Globus pallidus (tissue), 1 donor: ENCODE results near the gene CSMD2.
"Not testable (repeated sequence)": the region's sequence is repeated elsewhere in the genome, so short reads cannot be mapped to it uniquely, and the experiment has no call there.

Experiments used
- DNase-seq: peaks from one replicate; pipeline ENCODE4 v3.0.0-alpha.2; 2015; ENCODE audit warnings: low spot score

CSMD2 gene

DNA sequence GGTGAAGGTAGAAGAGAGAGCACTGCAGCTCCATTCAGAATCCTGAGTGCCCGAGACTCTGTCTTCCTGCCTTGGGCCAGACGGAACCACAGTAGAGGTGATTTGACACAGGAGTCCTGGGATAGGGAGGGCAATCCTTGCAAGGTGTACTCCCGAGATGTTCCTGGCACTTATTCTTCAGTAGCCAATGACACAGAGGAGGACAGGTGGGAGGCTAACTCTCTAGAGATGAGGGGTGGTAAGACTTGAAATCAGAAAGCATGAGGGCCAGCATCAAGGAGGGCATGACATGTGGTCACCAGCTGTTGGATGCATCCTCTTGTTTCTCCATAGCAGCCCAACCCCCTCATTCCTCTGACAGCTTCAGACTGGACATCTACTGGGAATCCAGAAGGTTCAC lies 56.3 kb downstream of the CSMD2 start:
- no peak for DNase-seq

DNA sequence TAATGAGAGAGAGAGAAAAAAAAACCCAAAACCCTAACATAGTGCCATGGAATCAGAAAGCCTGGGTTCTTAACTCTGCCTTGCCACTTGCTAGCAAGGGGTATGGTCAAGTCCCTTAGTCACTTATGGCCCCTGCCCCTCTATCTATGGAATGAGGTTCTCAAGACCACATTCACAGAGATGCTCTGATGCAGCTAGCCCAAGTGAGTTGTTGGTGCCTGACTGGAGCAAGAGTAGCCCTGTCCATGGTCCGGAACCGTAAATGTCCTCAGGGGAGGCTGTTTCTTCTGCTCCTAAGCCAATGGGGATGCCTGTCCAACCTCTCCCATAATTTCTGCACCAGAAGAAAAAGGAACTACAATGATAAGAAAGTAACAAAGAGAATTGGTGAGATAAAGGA lies 56.8 kb downstream of the CSMD2 start:
- DNase-seq: no peak

DNA sequence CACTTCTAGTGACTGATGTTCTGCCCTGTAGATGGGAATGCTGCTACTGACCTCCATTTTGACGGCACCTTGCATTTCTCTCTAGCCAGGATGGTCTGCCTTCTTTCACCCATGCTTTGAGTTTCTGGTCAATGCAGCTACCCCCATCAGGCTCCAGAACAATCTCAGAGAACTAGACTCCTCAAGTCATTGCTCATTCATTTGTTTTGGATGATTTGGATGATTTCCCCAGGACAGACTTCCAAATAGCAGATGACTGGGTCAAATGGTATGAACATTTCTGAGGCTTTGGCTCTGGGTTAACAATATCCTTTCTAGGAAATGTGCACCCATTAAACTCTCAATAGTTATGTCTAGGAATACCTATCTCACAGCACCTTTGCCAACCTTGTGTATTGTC lies 63.9 kb downstream of the CSMD2 start:
- DNase-seq: no peak

DNA sequence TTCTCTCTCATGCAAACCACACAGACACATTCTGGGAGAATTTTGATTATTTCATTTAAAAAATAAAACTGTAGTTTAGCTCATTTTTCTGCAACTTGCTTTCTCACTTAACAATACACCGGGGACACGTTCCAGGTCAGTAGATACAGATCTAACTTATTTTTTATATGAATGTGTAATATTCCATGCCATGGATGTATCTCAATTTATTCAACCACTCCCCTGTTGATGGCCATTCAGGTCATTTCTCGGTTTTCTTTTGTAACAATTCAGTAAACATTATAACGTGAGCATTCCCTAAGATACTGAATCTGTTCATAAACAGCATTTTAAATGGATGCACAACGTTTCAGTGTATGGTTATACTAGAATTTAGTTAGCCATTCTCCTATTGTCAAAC lies 64.7 kb downstream of the CSMD2 start:
- no peak for DNase-seq

DNA sequence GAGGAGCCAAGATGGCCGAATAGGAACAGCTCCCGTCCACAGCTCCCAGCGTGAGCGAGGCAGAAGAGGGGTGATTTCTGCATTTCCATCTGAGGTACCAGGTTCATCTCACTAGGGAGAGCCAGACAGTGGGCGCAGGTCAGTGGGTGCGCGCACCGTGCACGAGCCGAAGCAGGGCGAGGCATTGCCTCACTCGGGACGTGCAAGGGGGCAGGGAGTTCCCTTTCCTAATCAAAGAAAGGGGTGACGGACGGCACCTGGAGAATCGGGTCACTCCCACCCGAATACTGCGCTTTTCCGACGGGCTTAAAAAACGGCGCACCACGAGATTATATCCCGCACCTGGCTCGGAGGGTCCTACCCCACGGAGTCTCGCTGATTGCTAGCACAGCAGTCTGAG lies 72.6 kb downstream of the CSMD2 start:
- not testable (repeated sequence) for DNase-seq

DNA sequence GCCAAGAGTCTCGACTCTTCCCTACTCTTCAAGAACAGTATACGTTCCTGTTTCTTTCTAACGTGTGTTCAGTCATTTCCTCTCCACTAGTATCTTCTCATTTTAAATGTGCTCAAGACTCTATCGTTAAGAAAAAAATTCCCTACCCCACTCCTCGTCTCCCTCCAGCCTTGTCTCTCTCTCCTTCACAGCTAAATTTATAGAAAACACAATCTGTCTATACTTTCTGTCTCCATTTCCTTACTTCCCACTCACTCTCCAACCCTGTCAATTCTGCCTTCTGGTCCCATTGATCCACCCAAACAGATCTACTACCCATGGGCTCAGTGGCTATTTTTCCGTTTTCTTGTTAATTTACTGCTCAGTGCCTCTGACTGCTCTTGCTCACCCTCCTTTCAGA lies 75.3 kb downstream of the CSMD2 start:
- DNase-seq: no peak

DNA sequence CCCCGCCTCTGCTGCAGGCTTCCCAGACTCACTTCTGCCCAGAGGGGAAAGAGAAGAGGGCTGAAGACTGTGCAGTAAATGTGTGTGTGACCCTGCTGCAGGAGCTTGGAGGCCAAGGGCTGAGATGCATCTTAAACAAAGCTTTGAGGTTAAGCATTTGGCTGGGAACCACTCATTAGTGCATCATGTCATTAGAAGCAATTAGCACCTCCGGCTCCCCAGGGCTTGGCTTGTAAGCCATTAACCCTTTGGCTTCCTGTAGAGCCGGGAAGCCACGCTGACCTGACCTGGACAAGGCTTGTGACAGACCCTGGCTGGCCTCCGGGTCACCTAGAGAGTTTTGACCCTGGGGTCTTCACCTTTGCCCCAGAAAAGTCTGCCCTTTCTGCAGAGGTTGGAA lies 77.0 kb downstream of the CSMD2 start:
- DNase-seq: no peak

DNA sequence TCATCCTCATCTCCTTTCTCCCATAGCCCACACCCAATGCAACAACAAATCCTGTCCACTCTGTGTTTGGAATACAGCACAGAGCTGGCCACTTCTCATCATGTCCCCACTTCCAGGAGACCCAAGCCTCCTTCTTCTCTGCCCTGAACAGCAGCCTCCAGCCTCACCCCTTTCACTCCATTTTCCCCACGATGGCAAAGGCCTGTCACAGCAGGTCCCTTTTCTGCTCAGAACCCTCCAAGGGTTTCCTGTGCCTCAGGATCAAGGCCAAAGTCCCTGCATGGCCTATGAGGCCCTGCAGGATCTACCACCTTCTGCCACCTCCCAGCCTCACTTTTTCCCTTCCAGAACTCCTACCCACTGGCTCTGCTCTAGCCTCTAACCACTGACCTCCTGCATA lies 78.5 kb downstream of the CSMD2 start:
- DNase-seq: no peak

DNA sequence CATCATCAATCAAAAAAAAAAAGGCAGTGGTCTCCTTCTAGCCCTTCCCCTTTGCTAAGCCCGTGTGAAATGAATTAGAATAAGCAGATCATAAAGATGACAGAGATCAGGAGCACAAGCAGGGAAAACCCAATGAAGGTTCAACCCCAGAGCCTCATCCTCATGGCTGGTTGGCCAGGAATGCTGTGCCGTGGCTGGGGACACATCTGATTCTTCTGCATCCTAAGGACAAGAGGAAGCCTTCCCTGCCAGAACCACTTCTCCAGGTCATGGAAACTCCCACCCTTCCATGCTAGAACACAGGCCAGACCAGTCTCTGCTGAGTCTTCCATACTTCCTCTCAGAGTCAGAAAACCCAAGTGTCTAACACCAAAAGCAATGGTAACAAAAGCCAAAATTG lies 81.1 kb downstream of the CSMD2 start:
- DNase-seq: no peak

DNA sequence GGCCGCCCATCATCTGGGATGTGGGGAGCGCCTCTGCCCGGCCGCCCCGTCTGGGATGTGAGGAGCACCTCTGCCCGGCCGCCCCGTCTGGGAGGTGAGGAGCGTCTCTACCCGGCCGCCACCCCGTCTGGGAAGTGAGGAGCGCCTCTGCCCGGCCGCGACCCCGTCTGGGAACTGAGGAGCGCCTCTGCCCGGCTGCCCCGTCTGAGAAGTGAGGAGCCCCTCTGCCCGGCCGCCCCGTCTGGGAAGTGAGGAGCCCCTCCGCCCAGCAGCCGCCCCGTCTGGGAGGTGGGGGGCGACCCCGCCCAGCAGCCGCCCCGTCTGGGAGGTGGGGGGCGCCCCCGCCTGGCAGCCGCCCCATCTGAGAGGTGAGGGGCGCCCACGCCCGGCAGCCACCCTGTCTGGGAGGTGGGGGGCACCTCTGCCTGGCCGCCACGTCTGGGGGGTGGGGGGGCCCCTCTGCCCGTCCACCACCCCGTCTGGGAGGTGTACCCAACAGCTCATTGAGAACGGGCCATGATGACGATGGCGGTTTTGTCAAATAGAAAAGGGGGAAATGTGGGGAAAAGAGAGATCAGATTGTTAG lies 82.9 kb downstream of the CSMD2 start:
- not testable (repeated sequence) for DNase-seq

DNA sequence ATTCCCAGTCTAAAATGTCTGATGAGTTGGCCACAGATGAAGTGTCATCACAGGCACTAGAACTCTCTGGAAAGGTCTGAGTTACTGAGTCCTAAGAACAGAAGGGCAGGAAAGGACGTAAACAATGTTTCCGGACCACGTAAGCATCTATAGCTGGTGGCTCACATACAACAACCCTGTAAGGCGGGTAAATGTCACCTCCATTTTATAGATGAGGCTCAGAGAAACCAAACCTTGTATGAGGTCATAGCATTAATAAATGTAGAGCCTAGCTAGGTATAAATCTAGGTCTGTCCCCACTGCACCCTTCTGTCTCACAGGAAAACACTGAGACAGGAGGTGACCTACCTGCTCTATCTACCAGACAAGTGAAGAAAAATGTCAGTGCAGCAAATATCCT lies 86.6 kb downstream of the CSMD2 start:
- no peak for DNase-seq

DNA sequence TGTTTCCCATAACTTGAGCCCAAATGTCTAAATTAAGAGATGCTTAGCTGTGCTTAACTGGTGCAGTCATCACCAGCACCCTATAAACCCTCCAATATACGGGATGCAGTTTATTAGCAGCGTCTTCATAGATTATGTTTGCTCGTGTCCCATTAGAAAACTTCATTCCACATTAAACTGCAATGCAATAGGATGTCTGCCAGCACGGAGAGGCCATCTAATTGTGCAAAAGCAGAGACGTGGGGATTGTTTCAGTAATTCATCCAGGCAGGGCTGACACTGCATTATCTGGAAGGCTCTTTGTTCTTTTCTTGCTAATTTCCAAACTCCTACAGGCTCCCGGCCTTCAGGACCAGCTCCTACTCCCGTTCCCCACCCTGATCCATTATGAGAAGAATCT lies 89.5 kb downstream of the CSMD2 start:
- DNase-seq: no peak

DNA sequence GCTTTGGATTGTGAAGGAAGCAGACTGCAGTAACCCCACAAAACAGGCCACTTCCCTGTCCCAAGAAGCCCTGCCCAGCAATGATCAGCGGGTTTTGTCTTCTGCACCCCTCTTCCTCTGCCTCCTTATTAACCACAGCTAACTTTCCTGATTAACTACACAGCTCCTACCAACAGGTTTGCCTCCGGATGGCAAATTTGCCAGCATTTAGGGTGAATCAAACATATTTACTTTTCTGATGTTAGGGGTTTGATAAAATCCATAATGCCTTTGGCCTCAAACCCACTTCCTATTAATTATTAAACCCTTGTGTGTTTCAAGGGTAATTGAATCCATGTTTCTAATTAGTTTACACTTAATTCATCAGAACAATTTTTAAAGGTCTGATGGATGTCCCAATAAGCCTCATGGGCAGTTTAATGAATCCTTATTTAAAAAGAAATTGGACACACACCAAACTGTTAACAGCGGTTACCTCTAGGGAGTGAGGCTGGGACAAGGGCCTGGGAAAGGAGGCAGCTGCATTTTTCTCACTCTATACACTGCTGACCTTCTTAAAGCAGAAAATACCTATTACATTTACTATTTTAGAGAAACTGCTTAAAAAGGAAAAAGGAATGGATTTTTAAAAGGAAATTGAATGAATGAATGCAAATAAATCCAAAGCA lies 91.9 kb downstream of the CSMD2 start:
- DNase-seq: no peak

DNA sequence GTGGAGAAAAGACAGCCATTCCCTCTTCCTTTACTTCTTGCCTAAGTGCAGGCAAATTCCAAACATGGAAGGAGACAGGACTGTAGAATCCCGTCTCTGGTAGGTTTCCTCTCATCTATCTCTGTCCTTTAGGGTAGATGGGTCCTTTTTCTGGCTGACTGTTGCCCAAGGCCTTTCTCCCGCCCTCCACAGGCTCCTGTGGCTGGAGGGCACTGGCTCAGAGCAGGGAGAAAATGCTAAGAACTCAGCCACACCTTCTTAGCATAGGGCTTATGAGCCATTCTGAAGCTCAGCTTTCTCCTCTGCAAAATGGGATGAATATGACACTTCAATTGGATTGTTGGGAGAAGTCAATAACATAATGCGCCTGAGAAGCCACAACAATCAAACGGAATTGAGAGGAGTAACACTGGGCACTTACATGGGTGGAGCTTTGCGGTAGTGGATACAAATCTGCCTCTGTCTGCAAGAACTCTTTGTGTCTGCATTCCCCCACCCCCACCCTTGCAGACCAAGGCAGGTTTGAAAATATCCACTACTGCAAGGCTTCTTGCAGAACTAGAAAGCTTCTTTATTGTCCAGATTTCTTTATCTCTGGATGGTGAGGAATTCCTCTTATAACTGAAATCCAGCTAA lies 94.7 kb downstream of the CSMD2 start:
- peak; percentile 80 for DNase-seq

DNA sequence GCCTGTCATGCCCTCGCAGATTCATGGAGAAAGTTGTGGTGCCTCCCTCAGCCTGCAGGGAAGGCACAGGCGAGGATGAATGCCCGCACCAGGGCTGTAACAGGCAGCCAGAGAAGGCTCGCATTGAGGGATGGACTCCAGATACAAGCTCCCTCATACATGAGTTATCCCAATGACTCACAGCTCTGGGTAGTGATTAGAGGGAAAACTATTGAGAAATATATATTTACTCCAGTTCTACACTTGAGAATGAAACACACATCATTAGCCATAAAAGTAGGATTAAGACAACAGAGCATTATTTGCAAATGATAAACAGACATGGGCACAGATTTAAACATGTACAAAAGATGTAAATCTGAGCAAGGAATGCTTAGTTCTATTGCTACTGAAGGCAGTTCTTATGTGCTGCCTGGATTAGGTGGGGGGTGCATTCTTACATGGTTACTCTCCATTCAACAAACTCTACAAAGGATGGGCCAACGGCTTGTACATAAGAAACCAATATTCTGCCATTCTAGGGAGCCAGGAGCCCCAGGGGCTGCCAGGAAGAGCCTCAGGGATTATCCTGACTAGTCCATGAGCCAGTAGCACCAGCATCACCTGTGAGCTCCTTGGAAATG lies 97.9 kb downstream of the CSMD2 start:
- DNase-seq: no peak

DNA sequence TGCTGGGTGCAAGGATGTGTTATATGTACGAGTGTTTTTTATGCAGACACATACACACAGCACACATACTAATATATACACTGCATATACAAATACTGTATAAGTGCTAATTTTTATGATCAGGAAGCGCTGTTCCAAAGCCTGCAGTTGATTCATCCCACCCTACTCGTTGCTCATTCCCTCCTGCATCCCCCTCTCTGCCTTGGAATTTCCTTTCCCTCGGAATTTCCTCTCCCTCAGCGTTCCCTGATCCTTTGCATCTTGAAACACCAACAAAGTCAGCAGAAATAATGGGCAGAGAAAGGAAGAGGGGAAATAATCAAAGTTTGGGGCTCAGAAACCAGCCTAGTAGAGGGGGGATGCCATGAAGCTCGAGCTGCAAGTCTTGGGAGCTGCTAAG lies 98.9 kb downstream of the CSMD2 start:
- DNase-seq: no peak

DNA sequence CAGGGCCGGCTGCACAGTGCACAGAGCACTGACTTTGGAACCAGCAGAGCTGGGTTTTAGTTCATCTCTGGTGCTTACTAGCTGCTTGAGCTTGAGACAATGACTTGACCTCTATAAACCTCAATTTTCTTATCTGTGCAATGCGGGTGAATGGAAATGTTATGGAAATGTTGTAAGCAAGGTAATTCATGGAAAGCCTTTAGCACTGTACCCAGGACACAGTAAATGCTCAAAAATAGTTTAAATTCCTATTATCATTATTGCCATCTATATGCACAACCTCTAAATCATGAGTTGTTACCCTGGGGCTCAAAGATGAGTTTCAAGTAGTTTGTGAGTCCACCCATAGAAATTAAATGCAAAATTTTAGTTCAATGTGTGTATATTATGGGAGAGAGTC lies 99.5 kb downstream of the CSMD2 start:
- DNase-seq: no peak

DNA sequence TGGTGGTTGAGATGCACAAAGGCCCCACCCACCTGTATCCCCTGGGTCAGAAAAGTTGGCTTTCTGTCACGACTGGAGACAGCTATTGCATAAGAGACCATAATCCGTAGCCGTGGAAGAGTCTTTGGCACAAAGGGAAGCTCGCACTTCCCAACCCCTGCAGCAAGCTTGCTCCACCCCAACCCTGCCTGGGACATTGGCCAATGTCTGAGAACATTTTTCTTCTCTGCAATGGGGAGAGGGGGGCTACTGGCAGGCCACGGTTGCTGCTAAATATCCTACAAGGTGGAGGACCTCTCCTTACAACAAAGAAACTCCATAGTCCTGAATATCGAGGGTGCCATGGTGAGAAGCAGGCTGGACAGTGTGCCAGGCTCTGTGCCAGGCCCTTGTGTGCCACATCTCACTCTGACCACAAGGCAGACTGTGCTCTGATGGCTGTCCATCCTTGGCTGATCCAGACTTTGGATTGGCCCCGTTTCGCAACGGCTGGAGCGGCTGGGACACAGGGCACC lies 104.1 kb downstream of the CSMD2 start:
- DNase-seq: peak; percentile 66

DNA sequence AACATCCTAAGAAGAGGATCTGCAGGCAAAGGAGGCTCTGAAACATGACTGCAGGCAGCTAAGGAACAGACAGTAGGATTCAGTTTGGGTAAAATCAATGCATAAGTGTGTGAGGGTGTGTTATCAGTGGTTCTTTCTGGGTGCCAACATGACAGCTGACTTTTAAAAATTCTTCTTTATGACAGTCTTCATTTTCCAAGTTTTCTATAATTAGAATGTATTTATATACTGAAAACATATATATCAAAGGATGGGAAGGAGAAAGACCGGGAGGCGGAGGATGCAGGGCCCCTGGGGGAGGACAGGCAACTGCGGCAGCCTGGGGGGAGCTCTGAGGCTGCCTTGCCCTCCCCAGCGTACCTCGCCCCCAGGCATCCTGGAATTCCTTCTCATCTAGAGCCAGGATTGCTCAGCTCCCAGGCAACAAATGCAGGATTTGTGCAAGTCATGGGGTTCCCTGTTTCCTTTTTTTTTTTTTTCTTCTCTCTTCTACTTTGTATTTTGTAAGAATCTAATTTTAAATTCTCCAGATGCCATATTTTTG lies 104.8 kb downstream of the CSMD2 start:
- no peak for DNase-seq

DNA sequence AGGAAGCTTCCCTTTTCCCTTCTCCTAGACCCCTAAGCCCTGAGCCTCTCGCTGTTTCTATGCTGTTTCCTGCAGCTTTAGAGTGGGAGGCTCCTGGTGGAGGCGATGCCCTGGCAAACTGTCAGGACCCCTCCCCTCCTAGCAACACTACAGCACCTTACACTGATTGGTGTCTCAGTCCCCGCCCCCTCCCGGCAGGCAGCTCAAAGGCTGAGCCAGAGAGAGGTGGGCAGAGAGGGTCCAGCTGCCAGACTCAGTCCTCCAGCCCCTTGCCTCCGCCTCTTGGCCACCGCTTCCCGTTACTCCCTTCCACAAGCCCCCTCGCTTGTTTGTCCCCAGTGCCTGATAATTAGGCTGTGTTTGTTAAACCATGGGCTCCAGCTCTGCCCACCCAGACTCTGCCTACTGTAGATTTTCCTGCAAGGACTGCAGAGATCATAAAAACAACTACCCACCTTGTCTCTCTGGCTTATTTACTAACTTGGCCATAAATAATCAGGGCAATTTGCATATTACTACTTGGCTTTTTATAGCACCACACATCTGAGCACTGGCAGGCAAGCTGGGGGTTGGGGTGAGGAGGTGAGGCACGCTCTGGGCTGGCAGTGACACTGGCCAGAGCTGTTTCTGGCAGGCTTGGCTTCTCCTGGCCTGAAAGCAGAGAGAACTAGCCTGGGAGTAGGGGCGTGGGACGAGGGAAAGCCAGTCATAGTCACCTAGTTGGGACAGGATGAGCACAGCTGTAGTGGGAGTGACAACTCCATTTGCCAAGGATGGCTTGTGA lies 107.5 kb downstream of the CSMD2 start:
- no peak for DNase-seq

DNA sequence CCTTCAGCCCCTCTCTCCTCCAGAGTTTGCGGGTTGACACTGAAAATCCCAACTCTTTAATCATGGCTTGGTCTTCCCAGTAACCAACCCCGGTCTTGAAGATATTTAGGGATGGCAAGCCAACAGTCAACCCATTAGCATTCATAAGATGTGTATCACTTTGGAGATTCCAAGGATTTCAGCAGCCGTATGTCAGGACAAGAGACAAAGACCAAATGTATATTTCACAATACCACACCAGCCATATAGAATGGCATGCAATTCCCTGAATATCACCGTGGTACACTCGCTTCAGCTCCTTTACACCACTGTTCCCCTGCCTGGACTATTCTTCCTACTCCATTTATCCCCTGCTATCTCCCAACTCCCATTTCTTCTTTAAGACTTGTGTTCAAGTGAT lies 109.2 kb downstream of the CSMD2 start:
- DNase-seq: no peak

DNA sequence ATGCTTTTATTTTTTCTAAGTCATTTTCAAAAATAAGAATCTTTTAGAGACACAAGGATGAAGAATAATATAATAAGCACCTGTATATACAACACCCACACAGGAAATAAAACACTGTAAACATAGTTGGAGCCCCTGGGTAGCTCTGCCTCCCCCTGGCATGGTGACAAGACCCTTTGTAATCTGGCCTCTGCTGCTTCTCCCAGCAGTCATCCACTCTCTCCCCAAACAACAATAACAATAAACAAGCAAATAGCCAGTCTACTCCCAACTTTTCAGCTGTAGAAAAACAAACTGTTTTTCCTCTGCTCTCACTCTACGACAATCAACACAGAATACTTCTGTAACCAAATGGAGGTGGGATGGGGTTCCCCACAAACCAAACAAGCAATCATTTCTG lies 110.1 kb downstream of the CSMD2 start:
- DNase-seq: no peak
